HG03097 (cell line): ENCODE data around the gene GART.
A peak's percentile ranks its signal among the peaks of the same experiment; 100 is the strongest.

Experiments
- ATAC-seq: cut with Tn5 transposase; IDR thresholded peaks from one replicate; pipeline ENCODE4 v1.9.1; 2021; ENCODE audit not compliant: unreplicated experiment, low FRiP score

Gene GART

GRCh38 chr21:33554236-33554981 lies 12.5 kb upstream of the GART start:
- no peak for ATAC-seq

- ATAC-seq = no peak
Measured at GRCh38 chr21:33552999-33553598, 11.2 kb upstream of the GART start.

GRCh38 chr21:33552093-33552998 lies 10.4 kb upstream of the GART start:
- ATAC-seq = no peak

GRCh38 chr21:33551664-33552063 lies 9.7 kb upstream of the GART start:
- ATAC-seq = no peak

- ATAC-seq = no peak
Measured at GRCh38 chr21:33550772-33551660, 9.1 kb upstream of the GART start.

GRCh38 chr21:33549848-33550771 lies 8.2 kb upstream of the GART start:
- no peak for ATAC-seq

GRCh38 chr21:33546086-33546485 lies 4.2 kb upstream of the GART start:
- ATAC-seq = no peak

GRCh38 chr21:33544451-33545195 lies 2.7 kb upstream of the GART start:
- no peak for ATAC-seq

- ATAC-seq = no peak
Measured at GRCh38 chr21:33543505-33544129, 1.7 kb upstream of the GART start.

- ATAC-seq = peak; percentile 93
Measured at GRCh38 chr21:33542640-33543504, 955 bp upstream of the GART start, which contains the start of gene SON. Gene SON, plus strand, starts transcription at chr21:33543038. Its CDS starts 55 bp downstream, at chr21:33543093.

GRCh38 chr21:33541105-33541711 lies 709 bp downstream of the GART start:
- no peak for ATAC-seq

- no peak for ATAC-seq
Measured at GRCh38 chr21:33540711-33541104, 1.2 kb downstream of the GART start.

GRCh38 chr21:33539616-33540015 lies 2.3 kb downstream of the GART start:
- ATAC-seq = no peak

- no peak for ATAC-seq
Measured at GRCh38 chr21:33537212-33537611, 4.7 kb downstream of the GART start.

GRCh38 chr21:33531007-33531406 lies 10.9 kb downstream of the GART start:
- ATAC-seq = no peak

GRCh38 chr21:33522953-33523349 lies 19.0 kb downstream of the GART start:
- no peak for ATAC-seq
